ENCODE results near the gene DHX8. TPM values are rescaled to one million over a fixed set of nuclear protein-coding genes. Genes with fewer than 3 reads are reported as not detected.

The DHX8 gene
- total RNA-seq (10 to 100 TPM; 37.8 to 63.3 (median 55.4) TPM), polyA plus RNA-seq (10 to 100 TPM; 20.4 to 25.6 (median 22.8) TPM)
- long read RNA-seq, donor 1, full-length matches to known transcripts, result 4 of 4 reads
- long read RNA-seq, donor 1, partial matches to known transcripts, result 0 of 4 reads
- long read RNA-seq, donor 1, other reads (novel, unspliced or antisense), result 0 of 4 reads
- long read RNA-seq, donor 2, result 0 reads

GRCh38 chr17:43483674-43484551 lies at the start of gene DHX8:
Gene DHX8, plus strand, starts transcription at chr17:43483975. Its CDS starts 63 bp downstream, at chr17:43484038.
- H3K27ac ChIP-seq, result peak within 1 kb of the TSS; percentile 73 to 91 (median 88)
- no peaks in the 10 kb centered on the region for H3K27me3 ChIP-seq (replicated peaks in 1 of 7)
- peak; percentile 99 for DNase-seq
- H3K9me3 ChIP-seq, result no peaks in the 10 kb centered on the region
- intact Hi-C loops (cut with DNase I; ENCODE audit: low total_unique reads), result no loop called here
- peak; percentile 100 for TF ChIP-seq CTCF (IDR thresholded peaks at IDR 0.05 in 8 of 11, conservative IDR thresholded peaks at IDR 0.05 in 3 of 11)
- peak; percentile 92 to 94 (median 93) for TF ChIP-seq POLR2AphosphoS5 (IDR thresholded peaks at IDR 0.05)
- peak in 1 of 3 donors; percentile 43 for TF ChIP-seq POLR2A (IDR thresholded peaks at IDR 0.05)
- peaks cover 0 to 6% (median 0%) of the 10 kb centered on the region in 6 donors for H3K36me3 ChIP-seq
- WGBS, 5 donors, result 0% methylated on average over 45 to 51 of the region's 51 CpGs
- peaks cover 27 to 60% (median 44%) of the 10 kb centered on the region in 6 donors for H3K4me1 ChIP-seq
- H3K4me3 ChIP-seq, result peak within 1 kb of the TSS; percentile 69 to 88 (median 82)

DNA sequence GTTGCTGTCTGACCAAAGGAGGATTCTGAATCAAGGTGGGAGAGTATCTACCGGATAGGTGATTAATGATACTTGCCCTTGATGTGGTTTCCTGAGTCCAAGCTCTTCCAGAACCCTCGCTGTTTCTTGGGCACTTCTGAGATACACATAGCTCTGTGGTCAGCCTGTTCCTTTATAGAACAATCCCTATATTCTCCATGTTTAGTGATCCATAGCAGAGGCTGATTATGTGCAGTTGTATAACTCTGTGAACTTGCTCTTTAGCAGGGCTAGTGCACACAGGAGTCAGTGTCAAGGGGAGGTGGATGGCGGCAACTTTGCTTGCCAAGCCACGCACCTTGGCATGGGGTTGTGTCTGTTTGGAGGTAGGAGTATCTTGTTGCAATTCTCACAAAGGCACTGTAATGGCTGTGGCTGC lies 48.9 kb upstream of the DHX8 start:
- Histone ChIP-seq H3K4me3 (no peak overlapping the region), H3K27me3 (replicated peaks in 1 of 7) (peaks cover 0 to 62% (median 0%) of the 10 kb centered on the region in 7 donors), H3K9me3 (no peaks in the 10 kb centered on the region), H3K27ac (no peak overlapping the region), H3K36me3 (no peaks in the 10 kb centered on the region), H3K4me1 (peaks cover 0 to 5% (median 0%) of the 10 kb centered on the region in 6 donors)
- 71 to 84% (median 81%) methylated on average over 4 of the region's 4 CpGs for WGBS, 5 donors
- DNase-seq, result no peak
- intact Hi-C loops (cut with DNase I; ENCODE audit: low total_unique reads), result no loop called here
- TF ChIP-seq POLR2AphosphoS5 (IDR thresholded peaks at IDR 0.05) (no peak), POLR2A (IDR thresholded peaks at IDR 0.05) (no peak), CTCF (IDR thresholded peaks at IDR 0.05 in 8 of 11, conservative IDR thresholded peaks at IDR 0.05 in 3 of 11) (no peak)

DNA sequence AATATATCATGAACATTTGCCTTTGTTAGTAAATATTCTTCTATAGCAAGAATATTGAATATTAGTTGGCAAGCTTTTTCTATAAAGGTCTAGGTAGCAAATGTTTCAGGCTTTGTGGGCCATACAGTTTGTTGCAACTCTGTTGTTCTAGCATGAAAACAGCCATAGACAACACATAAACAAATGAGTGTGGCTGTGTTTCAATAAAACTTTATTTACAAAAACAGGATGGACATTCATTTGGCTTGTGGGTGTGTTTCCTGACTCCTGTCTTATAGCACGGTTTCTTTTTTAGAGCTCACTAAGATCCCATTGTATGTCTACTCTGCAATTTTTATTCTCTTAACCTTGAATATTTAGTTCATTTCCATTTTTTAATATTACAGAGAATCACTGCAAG lies 46.0 kb upstream of the DHX8 start:
- Histone ChIP-seq H3K4me3 (no peak overlapping the region), H3K27me3 (replicated peaks in 1 of 7) (peaks cover 0 to 45% (median 0%) of the 10 kb centered on the region in 7 donors), H3K36me3 (no peaks in the 10 kb centered on the region), H3K4me1 (no peaks in the 10 kb centered on the region), H3K27ac (no peak overlapping the region), H3K9me3 (no peaks in the 10 kb centered on the region)
- intact Hi-C loops (cut with DNase I; ENCODE audit: low total_unique reads), result no loop called here
- TF ChIP-seq CTCF (IDR thresholded peaks at IDR 0.05 in 8 of 11, conservative IDR thresholded peaks at IDR 0.05 in 3 of 11) (no peak), POLR2AphosphoS5 (IDR thresholded peaks at IDR 0.05) (no peak), POLR2A (IDR thresholded peaks at IDR 0.05) (no peak)
- WGBS, 5 donors, result 59 to 71% (median 64%) methylated on average over 1 of the region's 1 CpG
- DNase-seq, result no peak

- Histone ChIP-seq H3K4me1 (no peaks in the 10 kb centered on the region), H3K27ac (no peak overlapping the region), H3K9me3 (no peaks in the 10 kb centered on the region), H3K4me3 (no peak overlapping the region), H3K36me3 (no peaks in the 10 kb centered on the region), H3K27me3 (replicated peaks in 1 of 7) (peaks cover 0 to 39% (median 0%) of the 10 kb centered on the region in 7 donors)
- DNase-seq, result no peak
- WGBS, 5 donors, result 75 to 88% (median 82%) methylated on average over 5 of the region's 5 CpGs
- TF ChIP-seq POLR2A (IDR thresholded peaks at IDR 0.05), result no peak
- TF ChIP-seq POLR2AphosphoS5 (IDR thresholded peaks at IDR 0.05), result no peak
- TF ChIP-seq CTCF (IDR thresholded peaks at IDR 0.05 in 8 of 11, conservative IDR thresholded peaks at IDR 0.05 in 3 of 11), result no peak
- intact Hi-C loops (cut with DNase I; ENCODE audit: low total_unique reads), result no loop called here
Measured at GRCh38 chr17:43438626-43439025, 45.1 kb upstream of the DHX8 start.

All from spleen (tissue), 13 donors.